GM21529 (cell line): ENCODE measurements around the gene GBA3.
A peak's percentile ranks its signal among the peaks of the same experiment; 100 is the strongest.

Experiments
- ATAC-seq: cut with Tn5 transposase; IDR thresholded peaks from one replicate; pipeline ENCODE4 v1.9.1; 2021; ENCODE audit not compliant: unreplicated experiment

Gene GBA3

GRCh38 chr4:22778547-22779163 lies 85.9 kb downstream of the GBA3 start:
- no peak for ATAC-seq

DNA sequence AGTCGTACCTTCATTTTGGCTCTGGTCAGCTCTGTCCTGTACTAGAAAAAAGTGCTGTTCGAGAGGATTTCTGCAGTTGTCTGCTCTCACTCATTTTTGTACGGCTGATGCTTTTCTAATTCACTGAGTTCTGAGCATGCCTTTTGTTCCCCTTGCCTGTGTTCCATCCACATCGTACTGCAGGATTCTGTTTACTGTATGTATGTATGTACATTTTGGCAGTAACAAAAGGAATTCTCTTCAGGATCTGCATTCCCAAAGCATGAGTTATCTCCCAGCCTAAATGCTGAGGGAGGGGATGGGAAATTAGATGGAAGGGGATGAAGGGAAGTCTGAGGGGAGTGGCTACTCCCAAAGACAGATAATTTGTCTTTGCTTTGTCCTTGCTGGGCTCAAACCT lies 87.6 kb downstream of the GBA3 start:
- ATAC-seq = no peak

GRCh38 chr4:22780797-22781196 lies 88.1 kb downstream of the GBA3 start:
- ATAC-seq = no peak

DNA sequence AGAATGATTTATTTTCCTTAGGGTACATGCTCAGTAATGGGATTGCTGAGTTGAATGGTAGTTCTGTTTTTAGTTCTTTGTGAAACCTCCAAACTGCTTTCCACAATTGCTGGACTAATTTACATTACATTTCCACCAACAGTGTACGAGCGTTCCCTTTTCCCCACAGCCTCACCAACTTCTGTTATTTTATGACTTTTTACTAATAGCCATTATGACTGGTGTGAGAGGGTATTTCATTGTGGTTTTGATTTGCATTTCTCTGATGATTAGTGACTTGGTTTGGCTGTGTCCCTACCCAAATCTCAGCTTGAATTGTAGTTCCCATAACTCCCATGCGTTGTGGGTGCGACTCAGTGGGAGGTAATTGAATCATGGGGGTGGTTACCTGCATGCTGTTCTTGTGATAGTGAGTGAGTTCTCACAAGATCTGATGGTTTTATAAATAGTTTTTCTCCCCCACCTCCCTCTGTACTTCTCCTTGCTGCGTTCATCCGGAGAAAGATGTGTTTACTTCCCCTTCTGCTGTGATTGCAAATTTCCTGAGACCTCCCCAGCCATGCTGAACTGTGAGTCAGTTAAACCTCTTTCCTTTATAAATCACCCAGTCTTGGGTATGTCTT lies 95.1 kb downstream of the GBA3 start:
- no peak for ATAC-seq

- ATAC-seq = no peak
These were observed 97.9 kb downstream of the GBA3 start for GRCh38 chr4:22790631-22791030.

DNA sequence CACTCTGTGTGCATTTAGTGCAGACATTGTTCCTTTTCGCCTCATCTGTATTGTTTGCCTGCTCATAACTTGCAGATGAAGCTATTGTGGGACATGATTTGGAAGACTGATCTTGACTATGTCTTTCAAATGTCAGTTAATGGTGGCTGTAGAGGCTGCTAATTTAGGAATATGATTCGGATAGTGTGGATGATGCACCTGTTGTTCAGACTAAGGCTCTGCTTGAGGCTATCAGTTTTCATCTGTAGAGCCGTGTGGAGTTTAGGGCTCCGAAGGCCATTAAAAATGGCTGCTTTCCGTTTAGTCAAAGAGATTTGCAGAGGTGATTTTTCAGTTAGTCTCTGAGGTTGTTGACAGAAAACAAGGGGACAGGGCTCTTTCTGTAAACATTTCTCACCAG lies 102.0 kb downstream of the GBA3 start:
- no peak for ATAC-seq

DNA sequence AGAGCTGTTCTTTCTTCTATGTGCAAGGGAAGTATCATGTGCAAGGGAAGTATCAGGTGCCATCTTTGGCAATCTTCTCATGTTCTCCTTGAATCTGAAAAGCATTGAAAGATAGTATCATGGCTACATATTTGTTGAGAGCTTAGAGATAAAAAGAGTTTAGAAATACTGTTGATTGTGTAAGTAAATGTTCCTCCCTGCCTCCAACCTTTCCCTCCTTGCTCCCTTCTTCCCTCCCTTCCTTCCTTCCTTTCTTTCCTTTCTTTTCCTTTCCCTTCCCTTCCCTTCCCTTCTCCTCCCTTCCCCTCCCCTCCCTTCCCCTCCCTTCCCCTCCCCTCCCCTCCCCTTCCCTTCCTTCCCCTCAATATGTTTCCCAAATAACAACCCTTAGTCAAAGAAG lies 108.7 kb downstream of the GBA3 start:
- no peak for ATAC-seq

DNA sequence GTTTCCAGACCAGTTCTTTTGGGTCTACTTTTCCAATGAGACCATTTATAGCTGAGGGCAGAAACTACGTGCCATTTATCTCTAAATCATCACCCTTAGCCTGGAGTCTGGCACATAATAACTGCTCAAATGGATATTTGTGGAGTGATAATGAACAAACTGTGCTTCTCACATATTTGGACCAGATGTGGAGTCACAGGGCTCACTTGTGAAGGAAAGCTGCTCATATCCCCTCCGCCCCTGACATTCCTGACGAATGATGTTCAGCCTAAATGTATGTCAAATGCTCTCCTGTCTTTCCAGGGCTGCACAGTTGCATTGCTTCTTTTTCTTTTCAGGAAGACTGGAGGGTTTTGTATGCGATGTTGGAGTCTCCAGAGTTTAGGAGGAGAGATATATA lies 110.1 kb downstream of the GBA3 start:
- no peak for ATAC-seq

DNA sequence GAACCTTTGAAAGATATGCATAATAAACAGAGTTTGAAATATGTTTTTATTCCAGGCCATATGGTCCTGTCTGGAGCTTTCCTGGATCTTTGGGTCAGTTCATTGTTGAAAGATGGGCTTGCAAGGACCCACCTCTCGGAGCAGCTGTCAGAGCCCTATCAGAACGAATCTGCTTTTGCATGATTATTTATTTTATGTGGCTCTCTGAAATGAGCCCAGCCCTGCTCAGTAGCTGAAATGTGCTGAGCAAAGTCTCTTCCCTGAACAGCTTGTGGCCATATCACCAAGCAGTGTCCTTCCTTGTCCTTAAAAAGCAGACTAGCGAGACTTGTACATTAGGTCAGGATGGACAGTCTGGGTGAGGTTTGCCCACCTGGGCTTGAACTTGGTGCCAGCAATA lies 110.8 kb downstream of the GBA3 start:
- ATAC-seq = no peak

DNA sequence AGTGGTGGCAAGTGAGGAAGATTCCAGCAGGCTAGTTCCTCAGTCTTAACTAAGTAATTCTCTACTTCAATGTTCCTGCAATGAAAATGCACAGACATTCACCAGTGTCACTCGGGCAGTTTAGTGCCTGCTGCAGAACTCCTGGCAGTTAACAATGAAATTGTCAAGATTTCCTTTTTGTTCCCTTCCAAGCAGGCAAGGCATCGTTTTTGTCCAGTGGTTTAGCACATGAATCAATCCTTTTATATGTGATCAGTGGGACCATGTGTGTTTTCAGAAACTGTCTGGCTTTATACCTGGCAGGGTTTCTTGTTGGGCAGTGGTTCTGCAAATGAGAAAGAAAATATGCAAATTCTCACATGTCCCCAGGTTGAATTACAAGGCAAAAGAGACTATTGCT lies 122.2 kb downstream of the GBA3 start:
- no peak for ATAC-seq

GRCh38 chr4:22824091-22824490 lies 131.4 kb downstream of the GBA3 start:
- no peak for ATAC-seq

GRCh38 chr4:22842360-22843018 lies 149.8 kb downstream of the GBA3 start:
- ATAC-seq = no peak

- ATAC-seq = no peak
These were observed 155.6 kb downstream of the GBA3 start for GRCh38 chr4:22848332-22848731.

- ATAC-seq = no peak
These were observed 157.3 kb downstream of the GBA3 start for GRCh38 chr4:22850055-22850454.

- peak; percentile 66 for ATAC-seq
These were observed 157.9 kb downstream of the GBA3 start for GRCh38 chr4:22850630-22851029.

DNA sequence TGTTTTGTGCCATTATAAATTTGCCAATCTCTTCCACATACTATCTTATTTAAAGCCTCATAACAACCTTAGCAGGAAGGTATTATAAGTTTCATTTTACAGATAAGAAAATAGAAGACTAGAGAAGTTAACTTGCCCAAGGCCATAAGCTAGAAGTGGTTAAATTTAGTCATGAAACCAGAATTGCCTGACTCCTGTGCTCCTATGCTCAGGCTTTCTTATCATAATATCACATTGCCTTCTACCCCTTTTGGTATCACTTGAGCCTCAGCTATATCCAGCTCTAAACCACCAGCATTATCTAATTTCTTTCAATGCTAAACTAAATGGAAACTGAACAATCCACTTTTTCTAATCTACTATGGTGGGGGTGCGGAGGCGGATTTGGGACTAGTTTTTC lies 164.7 kb downstream of the GBA3 start:
- ATAC-seq = no peak

GRCh38 chr4:22859318-22859717 lies 166.6 kb downstream of the GBA3 start:
- no peak for ATAC-seq
